ENCODE measurements around the gene NXNL1.

DNA sequence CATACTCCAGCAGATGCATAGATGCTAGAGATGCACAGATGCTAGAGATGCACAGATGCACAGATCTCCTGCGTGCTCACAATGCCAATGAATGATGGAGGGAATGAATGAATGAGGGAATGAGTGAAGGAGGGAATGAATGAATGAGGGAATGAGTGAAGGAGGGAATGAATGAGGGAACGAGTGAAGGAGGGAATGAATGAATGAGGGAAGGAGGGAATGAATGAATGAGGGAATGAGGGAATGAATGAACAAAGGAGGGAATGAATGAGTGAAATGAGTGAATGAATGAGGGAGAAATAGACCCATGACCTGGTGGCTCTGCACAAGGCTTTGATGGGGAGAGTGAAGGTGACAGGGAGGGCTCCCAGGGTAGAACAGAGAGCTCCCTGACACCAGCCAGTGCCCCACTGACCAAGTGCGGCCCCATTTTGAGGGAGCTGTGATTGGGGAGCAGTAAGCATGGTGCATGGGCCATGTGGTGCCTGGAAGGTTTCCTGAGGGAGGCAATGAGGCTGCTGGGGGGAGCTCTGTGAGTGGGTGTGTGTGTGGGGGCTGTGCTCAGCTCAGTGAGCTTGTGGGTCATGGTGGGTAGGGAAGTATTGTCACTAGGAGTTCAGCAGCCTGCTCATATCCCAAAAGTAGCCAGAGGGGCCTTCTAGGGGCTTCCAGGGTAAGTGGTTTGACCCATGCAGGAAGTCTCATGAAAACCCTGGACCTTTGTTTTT lies 22.3 kb upstream of the NXNL1 start:
- TF ChIP-seq, protein P1, sequence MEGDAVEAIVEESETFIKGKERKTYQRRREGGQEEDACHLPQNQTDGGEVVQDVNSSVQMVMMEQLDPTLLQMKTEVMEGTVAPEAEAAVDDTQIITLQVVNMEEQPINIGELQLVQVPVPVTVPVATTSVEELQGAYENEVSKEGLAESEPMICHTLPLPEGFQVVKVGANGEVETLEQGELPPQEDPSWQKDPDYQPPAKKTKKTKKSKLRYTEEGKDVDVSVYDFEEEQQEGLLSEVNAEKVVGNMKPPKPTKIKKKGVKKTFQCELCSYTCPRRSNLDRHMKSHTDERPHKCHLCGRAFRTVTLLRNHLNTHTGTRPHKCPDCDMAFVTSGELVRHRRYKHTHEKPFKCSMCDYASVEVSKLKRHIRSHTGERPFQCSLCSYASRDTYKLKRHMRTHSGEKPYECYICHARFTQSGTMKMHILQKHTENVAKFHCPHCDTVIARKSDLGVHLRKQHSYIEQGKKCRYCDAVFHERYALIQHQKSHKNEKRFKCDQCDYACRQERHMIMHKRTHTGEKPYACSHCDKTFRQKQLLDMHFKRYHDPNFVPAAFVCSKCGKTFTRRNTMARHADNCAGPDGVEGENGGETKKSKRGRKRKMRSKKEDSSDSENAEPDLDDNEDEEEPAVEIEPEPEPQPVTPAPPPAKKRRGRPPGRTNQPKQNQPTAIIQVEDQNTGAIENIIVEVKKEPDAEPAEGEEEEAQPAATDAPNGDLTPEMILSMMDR (conservative IDR thresholded peaks at IDR 0.05 in 1 of 2, IDR thresholded peaks at IDR 0.05 in 1 of 2; ENCODE audit: low read depth in 1 of 2, low read length in 2 of 2): no peak
- TF ChIP-seq EZH2 (IDR thresholded peaks at IDR 0.05; ENCODE audit: low read length, missing control alignments): no peak

Data from fibroblast of lung (primary cell).